Transverse colon (tissue), 4 donors: ENCODE measurements around the gene THNSL1. TPM values are rescaled to one million over a fixed set of nuclear protein-coding genes. Genes with fewer than 3 reads are reported as not detected.
A peak's percentile ranks its signal among the peaks of the same experiment; 100 is the strongest.

Source experiments
- DNase-seq: peaks from one replicate; pipeline ENCODE4 v3.0.0-alpha.2; 2019
- H3K27ac ChIP-seq, 4 donors: fragments of 200-600 bp; sonication (generic); 2 replicates each; pipeline ENCODE4 v1.5.1; 2016 to 2018; ENCODE audit warnings: inconsistent platforms in 4 of 4
- H3K27me3 ChIP-seq: fragments of 200-600 bp; sonication (generic); 2 replicates; pipeline ENCODE4 v1.5.1; 2017; ENCODE audit warnings: inconsistent platforms
- H3K36me3 ChIP-seq, 4 donors: fragments of 200-600 bp; sonication (generic); 2 replicates each; pipeline ENCODE4 v1.5.1; 2017 to 2019; ENCODE audit warnings: inconsistent platforms in 4 of 4
- H3K4me1 ChIP-seq, 4 donors: fragments of 200-600 bp; sonication (generic); 2 replicates each; pipeline ENCODE4 v1.5.1; 2017 to 2020; ENCODE audit warnings: inconsistent platforms in 4 of 4
- H3K4me3 ChIP-seq, 4 donors: fragments of 200-600 bp; sonication (generic); 1 replicate in 1 of 4; 2 replicates in 3 of 4; pipeline versions ENCODE4 v1.5.1 to v1.6.1; 2017 to 2019; ENCODE audit warnings: inconsistent platforms in 4 of 4
- H3K9me3 ChIP-seq, 2 donors: fragments of 200-600 bp; sonication (generic); 2 replicates each; pipeline ENCODE4 v1.5.1; 2017 to 2019; ENCODE audit warnings: inconsistent platforms in 2 of 2
- EP300 ChIP-seq: sonication (generic); formaldehyde crosslinking; IDR thresholded peaks from one replicate; pipeline ENCODE4 v1.6.1; 2017; ENCODE audit warnings: antibody characterized with exemption, low read depth
- POLR2A ChIP-seq: fragments of 450-650 bp; IDR thresholded peaks from one replicate; pipeline ENCODE4 v1.6.1; 2016; ENCODE audit warnings: antibody characterized with exemption, mild to moderate bottlenecking, moderate library complexity
- POLR2AphosphoS5 ChIP-seq, 3 donors: sonication (generic); formaldehyde crosslinking; IDR thresholded peaks; one replicate each; pipeline ENCODE4 v1.6.1; 2016; ENCODE audit warnings: antibody characterized with exemption in 3 of 3
- WGBS, 2 donors: methylation state at CpG; one replicate each; pipeline ENCODE4 v1.1.5; 2018; ENCODE audit warnings: low coverage in 1 of 2; 5-methylcytosine and 5-hydroxymethylcytosine counted together
- in situ Hi-C, 4 donors: fragments of 200-750 bp; cut with MboI; loops; one replicate each; pipeline versions ENCODE4 v1.15.0 to v1.15.1; 2017; ENCODE audit warnings: low sequenced_read_pairs in 3 of 4, low pct_ligation_motif_present in 1 of 4, low pct_unique_long_range_greater_than_20kb in 1 of 4
- intact Hi-C: fragments of 100-400 bp; cut with DNase I; formaldehyde crosslinking; loops from one replicate; pipeline ENCODE4 v1.15.1; 2023; ENCODE audit warnings: low total_unique reads
- total RNA-seq, 4 donors: library from RNA; depleted of rRNA; stranded (reverse); fragments of >200 nt; gene quantifications; one replicate each; pipeline ENCODE4 v1.1.0, GENCODE V29; 2016
- TF ChIP-seq, protein P1 (sequence below), 5 experiments: fragments of 200-600 bp in 3 of 5; fragments of 450-650 bp in 2 of 5; sonication (generic) in 3 of 5; IDR thresholded peaks; 1 replicate in 2 of 5; 2 replicates in 3 of 5; pipeline ENCODE4 v1.5.1; 2016 to 2017; ENCODE audit warnings: antibody characterized with exemption in 5 of 5, inconsistent platforms in 3 of 5, mild to moderate bottlenecking in 2 of 5, moderate library complexity in 1 of 5

The THNSL1 gene
- total RNA-seq, 4 donors from 2014 or later = 0.60 to 2.2 (median 2.0) TPM

DNA sequence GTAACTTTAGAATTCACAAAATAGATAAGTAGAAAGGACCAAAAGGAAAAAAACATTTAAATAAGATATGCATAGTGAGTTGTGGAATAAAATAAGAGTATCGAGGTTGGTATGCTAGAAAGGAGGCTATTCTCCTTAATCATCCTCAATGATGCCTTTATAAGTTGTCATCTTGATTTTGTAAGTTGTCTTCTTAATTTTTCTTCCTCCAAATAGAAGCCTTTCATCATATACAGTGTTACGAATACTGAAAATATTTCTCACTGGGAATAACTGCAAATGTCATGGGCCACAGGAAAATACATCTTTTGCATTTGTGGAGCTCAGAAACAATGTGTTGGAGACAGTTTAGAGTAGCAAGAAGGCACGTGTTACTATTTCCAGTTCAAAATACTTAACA lies 32.5 kb upstream of the THNSL1 start:
- in situ Hi-C loops (loop anchor here in 3 of 4 donors (25.0 kb wide), 1 partner anchor 347 kb away; no protein-coding TSS in a partner anchor), intact Hi-C loops (no loop called here)
- WGBS, 2 donors = 83 to 87% methylated on average over 3 of the region's 3 CpGs
- TF ChIP-seq POLR2AphosphoS5 (IDR thresholded peaks at IDR 0.05) (no peak), EP300 (no peak), POLR2A (no peak)
- TF ChIP-seq, protein P1, sequence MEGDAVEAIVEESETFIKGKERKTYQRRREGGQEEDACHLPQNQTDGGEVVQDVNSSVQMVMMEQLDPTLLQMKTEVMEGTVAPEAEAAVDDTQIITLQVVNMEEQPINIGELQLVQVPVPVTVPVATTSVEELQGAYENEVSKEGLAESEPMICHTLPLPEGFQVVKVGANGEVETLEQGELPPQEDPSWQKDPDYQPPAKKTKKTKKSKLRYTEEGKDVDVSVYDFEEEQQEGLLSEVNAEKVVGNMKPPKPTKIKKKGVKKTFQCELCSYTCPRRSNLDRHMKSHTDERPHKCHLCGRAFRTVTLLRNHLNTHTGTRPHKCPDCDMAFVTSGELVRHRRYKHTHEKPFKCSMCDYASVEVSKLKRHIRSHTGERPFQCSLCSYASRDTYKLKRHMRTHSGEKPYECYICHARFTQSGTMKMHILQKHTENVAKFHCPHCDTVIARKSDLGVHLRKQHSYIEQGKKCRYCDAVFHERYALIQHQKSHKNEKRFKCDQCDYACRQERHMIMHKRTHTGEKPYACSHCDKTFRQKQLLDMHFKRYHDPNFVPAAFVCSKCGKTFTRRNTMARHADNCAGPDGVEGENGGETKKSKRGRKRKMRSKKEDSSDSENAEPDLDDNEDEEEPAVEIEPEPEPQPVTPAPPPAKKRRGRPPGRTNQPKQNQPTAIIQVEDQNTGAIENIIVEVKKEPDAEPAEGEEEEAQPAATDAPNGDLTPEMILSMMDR (IDR thresholded peaks at IDR 0.05) = no peak
- Histone ChIP-seq H3K27ac (no peak overlapping the region), H3K4me1 (no peaks in the 10 kb centered on the region), H3K9me3 (no peaks in the 10 kb centered on the region), H3K27me3 (no peaks in the 10 kb centered on the region), H3K36me3 (no peaks in the 10 kb centered on the region), H3K4me3 (no peak overlapping the region)
- DNase-seq = no peak

DNA sequence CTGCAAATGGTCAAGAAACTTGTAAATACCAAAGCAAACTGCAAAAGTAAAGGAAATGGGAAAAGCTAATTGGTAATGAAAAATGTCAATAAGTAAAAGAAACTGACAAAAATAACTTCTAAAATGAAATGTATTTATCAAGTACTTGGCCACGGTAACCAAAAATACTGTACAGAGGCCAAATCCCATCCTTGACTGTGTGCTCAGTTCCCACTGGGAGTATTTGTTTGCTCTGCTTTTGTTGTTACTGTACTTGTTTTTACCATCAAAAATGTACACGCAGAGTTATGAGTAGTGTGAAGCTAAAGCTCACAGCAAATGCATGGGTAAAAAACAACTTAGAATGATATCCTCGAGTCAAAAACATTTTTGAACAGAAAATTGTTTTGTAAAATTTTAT lies 31.5 kb upstream of the THNSL1 start:
- H3K4me3 ChIP-seq = no peak overlapping the region
- no peak overlapping the region for H3K27ac ChIP-seq
- WGBS, 2 donors = 64 to 65% methylated on average over 3 of the region's 3 CpGs
- no peak for DNase-seq
- in situ Hi-C loops (loop anchor here in 3 of 4 donors (25.0 kb wide), 1 partner anchor 348 kb away; no protein-coding TSS in a partner anchor), intact Hi-C loops (no loop called here)
- TF ChIP-seq EP300 (no peak), POLR2AphosphoS5 (IDR thresholded peaks at IDR 0.05) (no peak), POLR2A (no peak)
- TF ChIP-seq, protein P1 (IDR thresholded peaks at IDR 0.05) = no peak
- no peaks in the 10 kb centered on the region for H3K4me1 ChIP-seq
- no peaks in the 10 kb centered on the region for H3K9me3 ChIP-seq
- H3K36me3 ChIP-seq = no peaks in the 10 kb centered on the region
- no peaks in the 10 kb centered on the region for H3K27me3 ChIP-seq

DNA sequence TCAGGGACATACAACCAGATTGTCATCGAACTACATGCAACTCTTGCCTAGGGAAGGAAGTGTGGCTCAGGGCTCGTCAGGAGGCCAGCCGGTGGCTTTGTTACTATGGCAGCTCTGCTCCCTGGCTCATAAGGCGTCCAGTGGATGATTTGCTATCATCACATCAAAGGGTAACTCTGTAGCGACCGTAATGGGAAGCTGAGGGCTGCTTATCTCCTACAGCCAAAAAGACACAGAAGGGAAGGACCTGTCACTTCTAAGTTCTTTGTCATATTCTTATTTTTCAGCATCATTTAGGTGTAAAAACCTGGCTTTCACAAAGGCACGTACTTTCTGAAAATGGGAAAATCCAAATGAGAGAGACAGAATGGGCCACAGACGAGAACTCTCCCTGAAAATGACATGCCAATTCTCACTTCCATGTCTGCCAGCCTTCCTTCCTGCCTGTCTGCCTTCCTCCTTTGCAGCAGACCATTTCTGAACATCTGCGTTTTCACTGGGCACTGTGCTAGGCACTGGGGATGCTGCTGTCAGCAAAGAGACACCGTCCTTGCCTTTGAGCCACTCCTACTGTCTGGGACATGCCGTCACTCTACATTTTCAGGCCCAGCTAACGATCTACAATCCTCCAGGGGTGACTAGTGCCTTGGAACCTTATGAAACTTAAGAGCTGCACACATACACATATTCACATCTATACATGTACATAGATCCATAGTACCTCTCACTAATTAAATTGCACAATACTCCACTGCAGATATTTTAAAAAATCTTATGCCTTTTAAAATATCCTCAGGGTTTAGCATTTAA lies 27.4 kb upstream of the THNSL1 start:
- DNase-seq = no peak
- intact Hi-C loops = no loop called here
- in situ Hi-C loops = loop anchor here in 3 of 4 donors (25.0 kb wide), 1 partner anchor 352 kb away; no protein-coding TSS in a partner anchor
- no peaks in the 10 kb centered on the region for H3K36me3 ChIP-seq
- no peaks in the 10 kb centered on the region for H3K9me3 ChIP-seq
- H3K27me3 ChIP-seq = no peaks in the 10 kb centered on the region
- H3K4me1 ChIP-seq = no peaks in the 10 kb centered on the region
- H3K27ac ChIP-seq = no peak overlapping the region
- 73 to 100% methylated on average over 5 to 12 of the region's 12 CpGs for WGBS, 2 donors
- no peak overlapping the region for H3K4me3 ChIP-seq
- TF ChIP-seq POLR2A = no peak
- no peak for TF ChIP-seq EP300
- no peak for TF ChIP-seq POLR2AphosphoS5 (IDR thresholded peaks at IDR 0.05)
- TF ChIP-seq, protein P1 (IDR thresholded peaks at IDR 0.05) = no peak

DNA sequence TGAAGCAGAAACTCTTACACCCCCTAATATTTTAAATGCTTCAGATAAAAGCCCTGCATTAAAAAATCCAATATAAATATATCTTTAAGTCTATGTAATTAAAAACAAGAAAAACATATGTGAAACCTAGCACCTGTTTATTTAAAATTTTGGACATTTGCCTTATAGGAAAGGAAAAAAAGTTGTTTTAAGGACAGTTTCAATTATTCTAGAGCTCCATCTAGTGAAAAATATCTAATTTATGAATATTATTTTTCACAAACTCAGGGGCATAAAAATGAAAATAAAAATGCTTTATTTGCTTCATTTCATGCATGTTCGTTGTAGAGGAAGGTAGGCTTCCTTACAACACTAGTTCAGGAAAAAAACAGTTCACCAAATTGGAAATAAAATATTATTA lies 26.5 kb upstream of the THNSL1 start:
- TF ChIP-seq EP300 (no peak), POLR2AphosphoS5 (IDR thresholded peaks at IDR 0.05) (no peak), POLR2A (no peak)
- TF ChIP-seq, protein P1 (IDR thresholded peaks at IDR 0.05) = peak in 1 of 5 experiments; percentile 16
- 11 to 21% methylated on average over 1 of the region's 1 CpG for WGBS, 2 donors
- H3K9me3 ChIP-seq = no peaks in the 10 kb centered on the region
- H3K4me1 ChIP-seq = no peaks in the 10 kb centered on the region
- DNase-seq = no peak
- in situ Hi-C loops = loop anchor here in 3 of 4 donors (25.0 kb wide), 1 partner anchor 353 kb away; no protein-coding TSS in a partner anchor
- no peak overlapping the region for H3K27ac ChIP-seq
- no peak overlapping the region for H3K4me3 ChIP-seq
- no peaks in the 10 kb centered on the region for H3K36me3 ChIP-seq
- no peaks in the 10 kb centered on the region for H3K27me3 ChIP-seq
- intact Hi-C loops = no loop called here
